Measurements from ENCODE around the gene GRAMD1A. TPM values are rescaled to one million over a fixed set of nuclear protein-coding genes. Genes with fewer than 3 reads are reported as not detected.

GRAMD1A gene
- total RNA-seq, 4 donors from 2014 or later: 14.2 to 32.1 (median 21.6) TPM

GRCh38 chr19:35059006-35059798 is 59.1 kb downstream of the GRAMD1A start:
- no peak for DNase-seq
- no peaks in the 10 kb centered on the region for H3K4me1 ChIP-seq
- no peaks in the 10 kb centered on the region for H3K9me3 ChIP-seq
- intact Hi-C loops (cut with DNase I; ENCODE audit: low total_unique reads) (no loop called here), in situ Hi-C loops (cut with MboI; ENCODE audit: low pct_ligation_motif_present in 1 of 4, low pct_unique_long_range_greater_than_20kb in 1 of 4, low sequenced_read_pairs in 3 of 4) (no loop called here)
- H3K4me3 ChIP-seq: no peak overlapping the region
- H3K36me3 ChIP-seq: no peaks in the 10 kb centered on the region
- H3K27me3 ChIP-seq: peaks cover 10% of the 10 kb centered on the region
- TF ChIP-seq EP300 (IDR thresholded peaks at IDR 0.05; ENCODE audit: low read depth) (no peak), POLR2AphosphoS5 (IDR thresholded peaks at IDR 0.05) (no peak), POLR2A (IDR thresholded peaks at IDR 0.05) (no peak), CTCF (IDR thresholded peaks at IDR 0.05) (no peak)
- no peak overlapping the region for H3K27ac ChIP-seq
- WGBS, 2 donors (ENCODE audit: low coverage in 1 of 2): 68 to 79% methylated on average over 7 to 13 of the region's 26 CpGs

GRCh38 chr19:35059799-35060091 is 59.6 kb downstream of the GRAMD1A start:
- in situ Hi-C loops (cut with MboI; ENCODE audit: low pct_ligation_motif_present in 1 of 4, low pct_unique_long_range_greater_than_20kb in 1 of 4, low sequenced_read_pairs in 3 of 4): no loop called here
- peaks cover 10% of the 10 kb centered on the region for H3K27me3 ChIP-seq

GRCh38 chr19:35060160-35060855 is 60.2 kb downstream of the GRAMD1A start:
- 82% methylated on average over 24 of the region's 29 CpGs; no CpG with 5 or more reads in 1 of the 2 donors for WGBS, 2 donors (ENCODE audit: low coverage in 1 of 2)
- intact Hi-C loops (cut with DNase I; ENCODE audit: low total_unique reads) (no loop called here), in situ Hi-C loops (cut with MboI; ENCODE audit: low pct_ligation_motif_present in 1 of 4, low pct_unique_long_range_greater_than_20kb in 1 of 4, low sequenced_read_pairs in 3 of 4) (no loop called here)
- DNase-seq: no peak
- no peak for TF ChIP-seq POLR2A (IDR thresholded peaks at IDR 0.05)
- no peak for TF ChIP-seq CTCF (IDR thresholded peaks at IDR 0.05)
- TF ChIP-seq EP300 (IDR thresholded peaks at IDR 0.05; ENCODE audit: low read depth): no peak
- TF ChIP-seq POLR2AphosphoS5 (IDR thresholded peaks at IDR 0.05): no peak
- Histone ChIP-seq H3K36me3 (no peaks in the 10 kb centered on the region), H3K9me3 (no peaks in the 10 kb centered on the region), H3K27me3 (peaks cover 10% of the 10 kb centered on the region), H3K4me1 (no peaks in the 10 kb centered on the region), H3K27ac (no peak overlapping the region), H3K4me3 (no peak overlapping the region)

More at GRCh38 chr19:35059799-35060091, 59.6 kb downstream of the GRAMD1A start:
- Histone ChIP-seq H3K36me3 (no peaks in the 10 kb centered on the region), H3K27ac (no peak overlapping the region), H3K4me3 (no peak overlapping the region), H3K9me3 (no peaks in the 10 kb centered on the region), H3K4me1 (no peaks in the 10 kb centered on the region)
- no peak for DNase-seq
- WGBS, 2 donors (ENCODE audit: low coverage in 1 of 2): 77% methylated on average over 15 of the region's 15 CpGs; no CpG with 5 or more reads in 1 of the 2 donors
- TF ChIP-seq POLR2AphosphoS5 (IDR thresholded peaks at IDR 0.05) (no peak), CTCF (IDR thresholded peaks at IDR 0.05) (no peak), EP300 (IDR thresholded peaks at IDR 0.05; ENCODE audit: low read depth) (no peak), POLR2A (IDR thresholded peaks at IDR 0.05) (no peak)
- intact Hi-C loops (cut with DNase I; ENCODE audit: low total_unique reads): no loop called here

GRCh38 chr19:35061583-35062373 is 61.7 kb downstream of the GRAMD1A start:
- intact Hi-C loops (cut with DNase I; ENCODE audit: low total_unique reads) (no loop called here), in situ Hi-C loops (cut with MboI; ENCODE audit: low pct_ligation_motif_present in 1 of 4, low pct_unique_long_range_greater_than_20kb in 1 of 4, low sequenced_read_pairs in 3 of 4) (no loop called here)
- no peaks in the 10 kb centered on the region for H3K36me3 ChIP-seq
- DNase-seq: no peak
- 78 to 88% methylated on average over 6 to 7 of the region's 7 CpGs for WGBS, 2 donors (ENCODE audit: low coverage in 1 of 2)
- no peaks in the 10 kb centered on the region for H3K4me1 ChIP-seq
- TF ChIP-seq EP300 (IDR thresholded peaks at IDR 0.05; ENCODE audit: low read depth) (no peak), POLR2AphosphoS5 (IDR thresholded peaks at IDR 0.05) (no peak), POLR2A (IDR thresholded peaks at IDR 0.05) (no peak), CTCF (IDR thresholded peaks at IDR 0.05) (no peak)
- no peaks in the 10 kb centered on the region for H3K27me3 ChIP-seq
- H3K27ac ChIP-seq: no peak overlapping the region
- no peaks in the 10 kb centered on the region for H3K9me3 ChIP-seq
- no peak overlapping the region for H3K4me3 ChIP-seq

All from transverse colon (tissue), 4 donors.